Measurements from ENCODE around the gene TRIP13. TPM values are rescaled to one million over a fixed set of nuclear protein-coding genes. Genes with fewer than 3 reads are reported as not detected.

TRIP13 gene
- total and polyA plus RNA-seq, 2 experiments from 2014 or later, result 42.5 to 44.8 TPM

GRCh38 chr5:871596-872298 is 20.9 kb upstream of the TRIP13 start (continued):
- no peak for TF ChIP-seq JUNB (IDR thresholded peaks at IDR 0.05; ENCODE audit: unreplicated experiment)
- no peak for TF ChIP-seq EZH2phosphoT487 (IDR thresholded peaks at IDR 0.05; ENCODE audit: unreplicated experiment)
- TF ChIP-seq EZH2 (IDR thresholded peaks at IDR 0.05; ENCODE audit: low read depth, unreplicated experiment), result no peak
- TF ChIP-seq ZNF114 (CRISPR knock-in tag; IDR thresholded peaks at IDR 0.05), result no peak
- TF ChIP-seq POLR2AphosphoS5 (IDR thresholded peaks at IDR 0.05; ENCODE audit: low read depth), result no peak

- H3K36me3 ChIP-seq (ENCODE audit: insufficient read depth), result peaks cover 45% of the 10 kb centered on the region
Measured at GRCh38 chr5:872301-872700, 20.4 kb upstream of the TRIP13 start.

GRCh38 chr5:873328-873727 is 19.4 kb upstream of the TRIP13 start:
- no peak overlapping the region for H3K4me2 ChIP-seq
- peaks cover 52% of the 10 kb centered on the region for H3K36me3 ChIP-seq (ENCODE audit: insufficient read depth)
- H2AFZ ChIP-seq, result no peak overlapping the region
- H3K79me2 ChIP-seq (replicated peaks; ENCODE audit: insufficient read depth), result peaks cover 17% of the 10 kb centered on the region
- H3F3A ChIP-seq (replicated peaks; ENCODE audit: low read depth), result 0 out of 2 replicates have a peak, but pooled peaks cover 4% of the 10 kb centered on the region
- H3K27me3 ChIP-seq (ENCODE audit: insufficient read depth), result no peaks in the 10 kb centered on the region
- Mint-ChIP-seq H3K27me3 (ENCODE audit: insufficient read depth, low read depth, poor library complexity) (peaks cover 9% of the 10 kb centered on the region), H3K36me3 (ENCODE audit: low read depth) (peaks cover 96% of the 10 kb centered on the region), H3K9me3 (no peaks in the 10 kb centered on the region), H3K27ac (peak overlapping the region; percentile 62; the same call in 1 of the 2 replicates), H3K4me1 (no peaks in the 10 kb centered on the region), H3K4me3 (no peak overlapping the region)
- H3K4me1 ChIP-seq (ENCODE audit: insufficient read depth), result no peaks in the 10 kb centered on the region
- ATAC-seq (no peak), DNase-seq (ENCODE audit: low spot score) (no peak)
- no peak overlapping the region for H3K27ac ChIP-seq (ENCODE audit: low read depth)
- H3K9me2 ChIP-seq (ENCODE audit: insufficient read depth), result no peaks in the 10 kb centered on the region
- no peak overlapping the region for H3K4me3 ChIP-seq
- peaks cover 20% of the 10 kb centered on the region for H4K20me1 ChIP-seq (replicated peaks; ENCODE audit: insufficient read depth)
- no peak for TF ChIP-seq ZNF114 (CRISPR knock-in tag; IDR thresholded peaks at IDR 0.05)
- no peak for TF ChIP-seq STAT1 (IDR thresholded peaks at IDR 0.05; ENCODE audit: unreplicated experiment)
- no peak for TF ChIP-seq REST (IDR thresholded peaks at IDR 0.05; ENCODE audit: unreplicated experiment)
- no peak for TF ChIP-seq ETS1 (IDR thresholded peaks at IDR 0.05)
- no peak for TF ChIP-seq ZNF331 (CRISPR knock-in tag; IDR thresholded peaks at IDR 0.05; ENCODE audit: low read depth)
- no peak for TF ChIP-seq CTCF (conservative IDR thresholded peaks at IDR 0.05; ENCODE audit: low read depth in 2 of 2)
- TF ChIP-seq EZH2 (IDR thresholded peaks at IDR 0.05; ENCODE audit: low read depth, unreplicated experiment), result no peak
- no peak for TF ChIP-seq CREB1 (CRISPR knock-in tag; IDR thresholded peaks at IDR 0.05; ENCODE audit: low read depth)
- no peak for TF ChIP-seq JUNB (IDR thresholded peaks at IDR 0.05; ENCODE audit: unreplicated experiment)
- no peak for TF ChIP-seq POLR2AphosphoS5 (IDR thresholded peaks at IDR 0.05; ENCODE audit: low read depth)

More at GRCh38 chr5:872301-872700, 20.4 kb upstream of the TRIP13 start:
- H3K27ac ChIP-seq (ENCODE audit: low read depth), result no peak overlapping the region
- no peak overlapping the region for H3K27ac Mint-ChIP-seq
- no peaks in the 10 kb centered on the region for H3K9me2 ChIP-seq (ENCODE audit: insufficient read depth)
- no peak overlapping the region for H3K4me3 Mint-ChIP-seq
- H3K9me3 Mint-ChIP-seq, result no peaks in the 10 kb centered on the region
- TF ChIP-seq STAT1 (IDR thresholded peaks at IDR 0.05; ENCODE audit: unreplicated experiment), result no peak
- TF ChIP-seq ETS1 (IDR thresholded peaks at IDR 0.05), result no peak
- no peak overlapping the region for H2AFZ ChIP-seq
- no peak for DNase-seq (ENCODE audit: low spot score)
- H3K79me2 ChIP-seq (replicated peaks; ENCODE audit: insufficient read depth), result peaks cover 16% of the 10 kb centered on the region
- H3K27me3 ChIP-seq (ENCODE audit: insufficient read depth), result no peaks in the 10 kb centered on the region
- peaks cover 20% of the 10 kb centered on the region for H4K20me1 ChIP-seq (replicated peaks; ENCODE audit: insufficient read depth)
- 0 out of 2 replicates have a peak, but pooled peaks cover 4% of the 10 kb centered on the region for H3F3A ChIP-seq (replicated peaks; ENCODE audit: low read depth)
- no peak for ATAC-seq
- no peak overlapping the region for H3K4me3 ChIP-seq
- H3K36me3 Mint-ChIP-seq (ENCODE audit: low read depth), result peaks cover 95% of the 10 kb centered on the region
- peaks cover 2% of the 10 kb centered on the region for H3K27me3 Mint-ChIP-seq (ENCODE audit: insufficient read depth, low read depth, poor library complexity)
- H3K4me1 Mint-ChIP-seq, result no peaks in the 10 kb centered on the region
- H3K4me2 ChIP-seq, result no peak overlapping the region
- no peaks in the 10 kb centered on the region for H3K4me1 ChIP-seq (ENCODE audit: insufficient read depth)
